HG03139 (cell line): ENCODE data around the gene STRIP1.

ENCODE experiments used
- ATAC-seq: cut with Tn5 transposase; IDR thresholded peaks from one replicate; pipeline ENCODE4 v1.9.1; 2021; ENCODE audit not compliant: unreplicated experiment

Gene STRIP1

GRCh38 chr1:110034451-110035235, at the start of gene STRIP1:
Gene STRIP1, plus strand, starts transcription at chr1:110034624. Its CDS starts 14 bp downstream, at chr1:110034638.
- ATAC-seq: peak; percentile 86

- ATAC-seq: no peak
Observed at GRCh38 chr1:109985247-109986053, 49.0 kb upstream of the STRIP1 start.

- no peak for ATAC-seq
Observed at GRCh38 chr1:109986054-109986444, 48.4 kb upstream of the STRIP1 start.

GRCh38 chr1:109988349-109988914, 46.0 kb upstream of the STRIP1 start:
- no peak for ATAC-seq

- ATAC-seq: no peak
Observed at GRCh38 chr1:109989506-109990301, 44.7 kb upstream of the STRIP1 start.

GRCh38 chr1:109990302-109990653, 44.1 kb upstream of the STRIP1 start:
- ATAC-seq: no peak

GRCh38 chr1:109991400-109991925, 43.0 kb upstream of the STRIP1 start:
- no peak for ATAC-seq

GRCh38 chr1:109993885-109994284, 40.5 kb upstream of the STRIP1 start:
- ATAC-seq: no peak

GRCh38 chr1:109994654-109995053, 39.8 kb upstream of the STRIP1 start:
- ATAC-seq: no peak

- ATAC-seq: no peak
Observed at GRCh38 chr1:109995536-109995935, 38.9 kb upstream of the STRIP1 start.

GRCh38 chr1:109996476-109996875, 37.9 kb upstream of the STRIP1 start:
- ATAC-seq: no peak

- ATAC-seq: no peak
Observed at GRCh38 chr1:109997204-109997866, 37.1 kb upstream of the STRIP1 start.

- no peak for ATAC-seq
Observed at GRCh38 chr1:109997867-109998229, 36.6 kb upstream of the STRIP1 start.

GRCh38 chr1:110002695-110003094, 31.7 kb upstream of the STRIP1 start:
- no peak for ATAC-seq

GRCh38 chr1:110003747-110004428, 30.5 kb upstream of the STRIP1 start:
- peak; percentile 58 for ATAC-seq

- ATAC-seq: no peak
Observed at GRCh38 chr1:110004583-110004982, 29.8 kb upstream of the STRIP1 start.

GRCh38 chr1:110005971-110006370, 28.5 kb upstream of the STRIP1 start:
- ATAC-seq: no peak

GRCh38 chr1:110006516-110006915, 27.9 kb upstream of the STRIP1 start:
- ATAC-seq: no peak

GRCh38 chr1:110007046-110007830, 27.2 kb upstream of the STRIP1 start:
- no peak for ATAC-seq
